Kidney epithelial cell (primary cell): ENCODE data around the gene CYTH2. TPM values are rescaled to one million over a fixed set of nuclear protein-coding genes. Genes with fewer than 3 reads are reported as not detected.
A peak's percentile ranks its signal among the peaks of the same experiment; 100 is the strongest.

Experiments used
- DNase-seq: peaks from one replicate; pipeline ENCODE4 v3.0.0-alpha.2; 2010; ENCODE audit warnings: low read depth
- H3K27me3 ChIP-seq: 2 replicates; pipeline ENCODE4 v1.6.0; 2011; ENCODE audit warnings: low read length; ENCODE audit not compliant: control insufficient read depth, insufficient read depth
- H3K36me3 ChIP-seq: 2 replicates; pipeline ENCODE4 v1.5.1; 2011; ENCODE audit warnings: low read length; ENCODE audit not compliant: control insufficient read depth, insufficient read depth
- H3K4me3 ChIP-seq: 2 replicates; pipeline ENCODE4 v1.5.1; 2011; ENCODE audit warnings: low read depth, mild to moderate bottlenecking, control low read depth, low read length
- total RNA-seq: library from RNA; depleted of rRNA; stranded (reverse); fragments of >200 nt; gene quantifications from 2 replicates; pipeline ENCODE4 v1.2.3, GENCODE V29; 2015
- TF ChIP-seq, protein P1 (sequence below): IDR thresholded peaks from 2 replicates; pipeline ENCODE4 v1.5.1; 2011; ENCODE audit warnings: mild to moderate bottlenecking, moderate library complexity, low read length, control low read depth, inconsistent platforms; ENCODE audit not compliant: insufficient read depth, poor library complexity, severe bottlenecking

CYTH2 gene
- total RNA-seq, 1 donor from 2014 or later = 77.3 TPM

GRCh38 chr19:48500830-48501493, 31.8 kb downstream of the CYTH2 start:
- TF ChIP-seq, protein P1, sequence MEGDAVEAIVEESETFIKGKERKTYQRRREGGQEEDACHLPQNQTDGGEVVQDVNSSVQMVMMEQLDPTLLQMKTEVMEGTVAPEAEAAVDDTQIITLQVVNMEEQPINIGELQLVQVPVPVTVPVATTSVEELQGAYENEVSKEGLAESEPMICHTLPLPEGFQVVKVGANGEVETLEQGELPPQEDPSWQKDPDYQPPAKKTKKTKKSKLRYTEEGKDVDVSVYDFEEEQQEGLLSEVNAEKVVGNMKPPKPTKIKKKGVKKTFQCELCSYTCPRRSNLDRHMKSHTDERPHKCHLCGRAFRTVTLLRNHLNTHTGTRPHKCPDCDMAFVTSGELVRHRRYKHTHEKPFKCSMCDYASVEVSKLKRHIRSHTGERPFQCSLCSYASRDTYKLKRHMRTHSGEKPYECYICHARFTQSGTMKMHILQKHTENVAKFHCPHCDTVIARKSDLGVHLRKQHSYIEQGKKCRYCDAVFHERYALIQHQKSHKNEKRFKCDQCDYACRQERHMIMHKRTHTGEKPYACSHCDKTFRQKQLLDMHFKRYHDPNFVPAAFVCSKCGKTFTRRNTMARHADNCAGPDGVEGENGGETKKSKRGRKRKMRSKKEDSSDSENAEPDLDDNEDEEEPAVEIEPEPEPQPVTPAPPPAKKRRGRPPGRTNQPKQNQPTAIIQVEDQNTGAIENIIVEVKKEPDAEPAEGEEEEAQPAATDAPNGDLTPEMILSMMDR = no peak
- Histone ChIP-seq H3K36me3 (no peaks in the 10 kb centered on the region), H3K27me3 (peaks cover 44% of the 10 kb centered on the region), H3K4me3 (peak overlapping the region; percentile 31)
- no peak for DNase-seq

DNA sequence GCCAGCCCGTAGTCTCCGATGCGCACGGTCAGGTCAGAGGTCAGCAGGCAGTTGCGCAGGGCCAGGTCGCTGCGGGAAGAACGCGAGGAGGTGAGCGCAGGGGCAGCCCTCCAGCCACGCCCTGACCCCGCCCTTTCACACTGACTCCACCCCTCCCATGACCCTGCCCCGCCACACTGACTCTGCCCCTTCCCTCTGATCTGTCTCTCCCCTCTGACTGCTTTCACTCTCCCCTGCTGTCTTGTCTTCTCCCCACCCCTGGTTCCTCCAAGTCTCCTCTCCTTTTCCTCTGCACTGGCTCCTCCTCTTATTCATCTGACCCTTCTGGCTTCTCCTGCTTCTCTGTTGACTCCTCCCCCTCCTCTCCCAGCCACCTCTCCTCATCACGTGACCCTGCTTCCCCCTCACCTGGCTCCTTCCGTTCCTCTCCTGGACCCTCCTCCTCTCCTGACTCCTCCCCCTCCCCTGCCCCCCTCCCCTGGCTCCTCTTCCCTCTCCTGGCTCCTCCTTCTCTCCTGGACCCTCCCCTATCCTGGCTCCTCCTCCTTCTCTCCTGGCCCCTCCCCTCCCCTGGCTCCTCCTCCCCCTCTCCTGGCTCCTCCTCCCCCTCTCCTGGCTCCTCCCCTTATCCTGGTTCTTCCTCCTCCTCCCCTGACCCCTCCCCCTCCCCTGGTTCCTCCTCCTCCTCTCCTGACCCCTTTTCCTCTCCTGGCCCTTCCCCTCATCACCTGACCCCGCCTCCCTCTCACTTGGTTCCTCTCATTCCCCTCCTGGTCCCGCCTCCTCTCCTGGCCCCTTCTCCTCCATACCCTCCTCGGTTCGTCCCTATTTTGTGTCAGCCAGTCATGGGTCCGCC, 32.6 kb downstream of the CYTH2 start:
- DNase-seq = peak; percentile 68
- no peaks in the 10 kb centered on the region for H3K36me3 ChIP-seq
- TF ChIP-seq, protein P1 = no peak
- peak overlapping the region; percentile 31 for H3K4me3 ChIP-seq
- H3K27me3 ChIP-seq = peaks cover 44% of the 10 kb centered on the region

GRCh38 chr19:48502350-48503018, 33.3 kb downstream of the CYTH2 start:
- no peak for DNase-seq
- H3K36me3 ChIP-seq = no peaks in the 10 kb centered on the region
- H3K27me3 ChIP-seq = peaks cover 38% of the 10 kb centered on the region
- H3K4me3 ChIP-seq = peak overlapping the region; percentile 28
- TF ChIP-seq, protein P1 = no peak

- H3K27me3 ChIP-seq = peaks cover 24% of the 10 kb centered on the region
- no peaks in the 10 kb centered on the region for H3K36me3 ChIP-seq
- H3K4me3 ChIP-seq = no peak overlapping the region
- DNase-seq = no peak
- TF ChIP-seq, protein P1 = peak; percentile 35
These were observed 37.1 kb downstream of the CYTH2 start for GRCh38 chr19:48506138-48506733.

- TF ChIP-seq, protein P1 = no peak
- no peaks in the 10 kb centered on the region for H3K36me3 ChIP-seq
- peaks cover 33% of the 10 kb centered on the region for H3K27me3 ChIP-seq
- no peak overlapping the region for H3K4me3 ChIP-seq
- no peak for DNase-seq
These were observed 38.8 kb downstream of the CYTH2 start for GRCh38 chr19:48507911-48508439.
